Endothelial cell of umbilical vein (primary cell): ENCODE results near the gene NELFA. TPM values are rescaled to one million over a fixed set of nuclear protein-coding genes. Genes with fewer than 3 reads are reported as not detected.

Experiments used
- BruUV-seq: library from RNA; stranded (reverse); fragments of 400-500 nt; replicated peaks from 2 replicates; lab custom pipeline; 2021; lab: Mats Ljungman, UMichigan
- CTCF ChIA-PET: fragments of 300-600, 350-600 bp; sonication (Branson Sonifier 250); formaldehyde crosslinking; loops from one replicate; lab custom pipeline; 2021; ENCODE audit warnings: antibody characterized with exemption, inconsistent platforms; lab: Charles Lee
- POLR2A ChIA-PET: fragments of 300-600, 350-600 bp; sonication (Branson Sonifier 250); formaldehyde crosslinking; loops from one replicate; lab custom pipeline; 2021; ENCODE audit warnings: antibody characterized with exemption, inconsistent platforms; lab: Charles Lee
- DNase-seq: peaks from one replicate; pipeline ENCODE4 v3.0.0-alpha.2; 2011; ENCODE audit warnings: low read depth, low spot score
- FAIRE-seq: peaks from 2 replicates; lab custom pipeline; 2011; peaks lifted over from hg19 to GRCh38; lab: Jason Lieb, UNC
- H2AFZ ChIP-seq: 2 replicates; pipeline ENCODE4 v1.6.0; 2012; ENCODE audit warnings: low read depth, low read length, control low read depth, inconsistent platforms
- H3K27ac ChIP-seq: 2 replicates; pipeline ENCODE4 v1.5.1; 2011; ENCODE audit warnings: low read depth, mild to moderate bottlenecking, control low read depth, low read length, moderate library complexity; ENCODE audit not compliant: insufficient read depth
- H3K27me3 ChIP-seq, 2 experiments: 2 replicates each; pipeline versions ENCODE4 v1.6.0 to v1.6.1; 2011; ENCODE audit warnings: low read length in 2 of 2, mixed read lengths in 1 of 2; ENCODE audit not compliant: control insufficient read depth in 2 of 2, insufficient read depth in 2 of 2
- H3K36me3 ChIP-seq, 2 experiments: 2 replicates in 1 of 2; 3 replicates in 1 of 2; pipeline ENCODE4 v1.5.1; 2011; ENCODE audit warnings: low read length in 2 of 2, mild to moderate bottlenecking in 1 of 2, moderate library complexity in 1 of 2; ENCODE audit not compliant: control insufficient read depth in 2 of 2, insufficient read depth in 2 of 2; ENCODE audit errors: extremely low read depth in 1 of 2
- H3K4me1 ChIP-seq: 3 replicates; pipeline ENCODE4 v1.5.1; 2011; ENCODE audit warnings: mild to moderate bottlenecking, low read length; ENCODE audit not compliant: control insufficient read depth, insufficient read depth; ENCODE audit errors: extremely low read depth
- H3K4me2 ChIP-seq: 2 replicates; pipeline ENCODE4 v1.6.1; 2011; ENCODE audit warnings: low read length, control low read depth, mixed read lengths; ENCODE audit not compliant: insufficient read depth
- H3K4me3 ChIP-seq, 3 experiments: fragments of 200-600 bp in 1 of 3; sonication (generic), shearing (Covaris generic) in 1 of 3; replicated peaks in 1 of 3; 2 replicates each; pipeline ENCODE4 v1.5.1; 2011 to 2016; ENCODE audit warnings: control low read depth in 3 of 3, low read length in 3 of 3, mild to moderate bottlenecking in 2 of 3, inconsistent platforms in 1 of 3, low read depth in 1 of 3, moderate library complexity in 1 of 3; ENCODE audit not compliant: insufficient read depth in 1 of 3
- H3K79me2 ChIP-seq: 2 replicates; pipeline ENCODE4 v1.6.0; 2012; ENCODE audit warnings: low read length, inconsistent platforms; ENCODE audit not compliant: control insufficient read depth, insufficient read depth
- H3K9ac ChIP-seq: replicated peaks from 2 replicates; pipeline ENCODE3; 2011; ENCODE audit warnings: low read length, control low read depth; ENCODE audit not compliant: insufficient read depth; ENCODE audit errors: extremely low read depth
- H3K9me1 ChIP-seq: replicated peaks from 3 replicates; pipeline ENCODE4 v1.6.0; 2011; ENCODE audit warnings: mild to moderate bottlenecking, low read length; ENCODE audit not compliant: control insufficient read depth, insufficient read depth; ENCODE audit errors: extremely low read depth
- H3K9me3 ChIP-seq: replicated peaks from 2 replicates; pipeline ENCODE4 v1.5.1; 2012; ENCODE audit warnings: low read length, inconsistent platforms; ENCODE audit not compliant: control insufficient read depth, insufficient read depth
- H4K20me1 ChIP-seq: replicated peaks from 2 replicates; pipeline ENCODE3; 2011; ENCODE audit warnings: mild to moderate bottlenecking, low read length; ENCODE audit not compliant: control insufficient read depth, insufficient read depth; ENCODE audit errors: extremely low read depth
- EZH2 ChIP-seq: IDR thresholded peaks from 2 replicates; pipeline ENCODE4 v1.6.1; 2012; ENCODE audit warnings: borderline replicate concordance, low read depth, mild to moderate bottlenecking, moderate library complexity, low read length, inconsistent platforms; ENCODE audit not compliant: severe bottlenecking
- FOS ChIP-seq: IDR thresholded peaks from 2 replicates; pipeline ENCODE4 v1.6.1; 2011; ENCODE audit warnings: mild to moderate bottlenecking, low read length, moderate library complexity, borderline replicate concordance; ENCODE audit not compliant: insufficient read depth
- GATA2 ChIP-seq: IDR thresholded peaks from 2 replicates; pipeline ENCODE4 v1.7.0; 2011; ENCODE audit warnings: low read depth, mild to moderate bottlenecking, moderate library complexity, mixed read lengths, low read length; ENCODE audit not compliant: insufficient read length, insufficient read depth
- JUN ChIP-seq: IDR thresholded peaks from 2 replicates; pipeline ENCODE4 v1.6.1; 2011; ENCODE audit warnings: borderline replicate concordance, low read depth; ENCODE audit not compliant: insufficient read length, insufficient read depth
- MYC ChIP-seq: IDR thresholded peaks from one replicate; pipeline ENCODE4 v1.6.1; 2011; ENCODE audit warnings: mild to moderate bottlenecking, low read depth, low read length
- POLR2A ChIP-seq: IDR thresholded peaks from 2 replicates; pipeline ENCODE4 v1.6.1; 2012; ENCODE audit warnings: low read depth, mild to moderate bottlenecking, control low read depth, low read length
- POLR2AphosphoS5 ChIP-seq: IDR thresholded peaks from 2 replicates; pipeline ENCODE4 v1.6.1; 2012; ENCODE audit warnings: low read depth, mild to moderate bottlenecking, control low read depth, low read length, moderate library complexity; ENCODE audit not compliant: insufficient read depth
- dilution Hi-C: fragments of 300-500 bp; cut with MboI; formaldehyde crosslinking; loops from one replicate; pipeline ENCODE4 v1.15.0; 2019; ENCODE audit warnings: low sequenced_read_pairs; ENCODE audit not compliant: extremely low pct_ligation_motif_present
- intact Hi-C: fragments of 100-400 bp; cut with micrococcal nuclease; formaldehyde crosslinking; loops from one replicate; pipeline ENCODE4 v1.10.0; 2022
- polyA plus RNA-seq, 4 experiments: library from polyadenylated mRNA; depleted of rRNA in 3 of 4; stranded (reverse) in 3 of 4; unstranded in 1 of 4; fragments of >200 nt; gene quantifications; 2 replicates each; pipeline versions ENCODE4 v1.2.1 to v1.2.3, GENCODE V29; 2011 to 2012; ENCODE audit warnings: missing spikeins in 1 of 4
- total RNA-seq: library from RNA; stranded (reverse); gene quantifications from 2 replicates; pipeline ENCODE4 v1.2.3, GENCODE V29; 2021
- TF ChIP-seq, protein P1 (sequence below), 2 donors: IDR thresholded peaks; 1 replicate in 1 of 2; 2 replicates in 1 of 2; pipeline ENCODE4 v1.5.1; 2011; ENCODE audit warnings: low read length in 2 of 2, mild to moderate bottlenecking in 2 of 2, moderate library complexity in 2 of 2, control low read depth in 1 of 2, inconsistent platforms in 1 of 2, low read depth in 1 of 2; ENCODE audit not compliant: insufficient read depth in 1 of 2; ENCODE audit errors: extremely low read depth in 1 of 2
- TF ChIP-seq, protein P2 (sequence below): IDR thresholded peaks from 2 replicates; pipeline ENCODE4 v1.6.1; 2011; ENCODE audit not compliant: insufficient read depth, insufficient read length

The NELFA gene
- total and polyA plus RNA-seq, 2 donors (not counting 3 experiments of a cell fraction or from before 2014, with no cell fraction given), result 22.8 to 30.3 TPM

GRCh38 chr4:2049381-2049780 is 40.6 kb upstream of the NELFA start:
- ChIA-PET CTCF (interaction anchor here (0.6 kb wide), 1 partner anchor 8 kb away, joined by 3 read pairs; no protein-coding TSS in a partner anchor), POLR2A (no interaction called here)
- H3K27me3 ChIP-seq, result peaks cover 16% of the 10 kb centered on the region in 2 experiments
- BruUV-seq, result no TSS peak
- H3K9ac ChIP-seq, result no peak overlapping the region
- TF ChIP-seq JUN (no peak), GATA2 (no peak), EZH2 (no peak), POLR2AphosphoS5 (no peak), POLR2A (no peak), FOS (no peak), MYC (no peak)
- TF ChIP-seq, protein P1, sequence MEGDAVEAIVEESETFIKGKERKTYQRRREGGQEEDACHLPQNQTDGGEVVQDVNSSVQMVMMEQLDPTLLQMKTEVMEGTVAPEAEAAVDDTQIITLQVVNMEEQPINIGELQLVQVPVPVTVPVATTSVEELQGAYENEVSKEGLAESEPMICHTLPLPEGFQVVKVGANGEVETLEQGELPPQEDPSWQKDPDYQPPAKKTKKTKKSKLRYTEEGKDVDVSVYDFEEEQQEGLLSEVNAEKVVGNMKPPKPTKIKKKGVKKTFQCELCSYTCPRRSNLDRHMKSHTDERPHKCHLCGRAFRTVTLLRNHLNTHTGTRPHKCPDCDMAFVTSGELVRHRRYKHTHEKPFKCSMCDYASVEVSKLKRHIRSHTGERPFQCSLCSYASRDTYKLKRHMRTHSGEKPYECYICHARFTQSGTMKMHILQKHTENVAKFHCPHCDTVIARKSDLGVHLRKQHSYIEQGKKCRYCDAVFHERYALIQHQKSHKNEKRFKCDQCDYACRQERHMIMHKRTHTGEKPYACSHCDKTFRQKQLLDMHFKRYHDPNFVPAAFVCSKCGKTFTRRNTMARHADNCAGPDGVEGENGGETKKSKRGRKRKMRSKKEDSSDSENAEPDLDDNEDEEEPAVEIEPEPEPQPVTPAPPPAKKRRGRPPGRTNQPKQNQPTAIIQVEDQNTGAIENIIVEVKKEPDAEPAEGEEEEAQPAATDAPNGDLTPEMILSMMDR (IDR thresholded peaks at IDR 0.05; ENCODE audit: extremely low read depth in 1 of 2, insufficient read depth in 1 of 2, low read depth in 1 of 2, low read length in 2 of 2), result no peak
- TF ChIP-seq, protein P2, sequence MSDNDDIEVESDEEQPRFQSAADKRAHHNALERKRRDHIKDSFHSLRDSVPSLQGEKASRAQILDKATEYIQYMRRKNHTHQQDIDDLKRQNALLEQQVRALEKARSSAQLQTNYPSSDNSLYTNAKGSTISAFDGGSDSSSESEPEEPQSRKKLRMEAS, result no peak
- dilution Hi-C loops, result no loop called here
- H4K20me1 ChIP-seq, result no peaks in the 10 kb centered on the region
- no peaks in the 10 kb centered on the region for H3K9me1 ChIP-seq
- FAIRE-seq (no peak), DNase-seq (no peak)
- no peaks in the 10 kb centered on the region for H3K4me1 ChIP-seq
- no peak overlapping the region for H2AFZ ChIP-seq
- no peak overlapping the region for H3K4me3 ChIP-seq
- no peaks in the 10 kb centered on the region for H3K9me3 ChIP-seq
- no peak overlapping the region for H3K4me2 ChIP-seq
- no peak overlapping the region for H3K27ac ChIP-seq
- H3K36me3 ChIP-seq, result no peaks in the 10 kb centered on the region
- no peaks in the 10 kb centered on the region for H3K79me2 ChIP-seq
- intact Hi-C loops, result no loop called here
